SK-N-SH treated with all-trans-retinoic acid at 6 μM for 48 hours (cell line): ENCODE results near the gene CDX2.

ENCODE experiments used
- ARNTL ChIP-seq: fragments of 450-650 bp; formaldehyde crosslinking; IDR thresholded peaks from 2 replicates; pipeline ENCODE4 v1.5.0; 2020; ENCODE audit warnings: low read depth, mild to moderate bottlenecking, moderate library complexity, borderline replicate concordance
- BACH2 ChIP-seq: fragments of 250-450 bp; sonication (Bioruptor Pico); IDR thresholded peaks from 2 replicates; pipeline ENCODE4 v1.9.0; 2021; ENCODE audit warnings: mild to moderate bottlenecking, borderline replicate concordance
- ESRRG ChIP-seq: fragments of 250-450 bp; sonication (Bioruptor Pico); IDR thresholded peaks from 2 replicates; pipeline ENCODE4 v1.6.1; 2021; ENCODE audit warnings: mild to moderate bottlenecking
- GLIS3 ChIP-seq: fragments of 250-450 bp; sonication (Bioruptor Pico); IDR thresholded peaks from 2 replicates; pipeline ENCODE4 v1.5.0; 2020; ENCODE audit warnings: mild to moderate bottlenecking, moderate library complexity
- ISL1 ChIP-seq: fragments of 250-450 bp; sonication (Bioruptor Pico); IDR thresholded peaks from 2 replicates; pipeline ENCODE4 v2.1.2; 2022; ENCODE audit warnings: mild to moderate bottlenecking, moderate library complexity
- PATZ1 ChIP-seq: fragments of 250-450 bp; sonication (Bioruptor Pico); IDR thresholded peaks from 2 replicates; pipeline ENCODE4 v1.8.0; 2020; ENCODE audit warnings: mild to moderate bottlenecking, moderate library complexity, borderline replicate concordance
- RARB ChIP-seq: fragments of 250-450 bp; sonication (Bioruptor Pico); IDR thresholded peaks from 2 replicates; pipeline ENCODE4 v1.8.0; 2021; ENCODE audit warnings: mild to moderate bottlenecking, moderate library complexity
- TOX ChIP-seq: fragments of 250-450 bp; sonication (Bioruptor Pico); IDR thresholded peaks from 2 replicates; pipeline ENCODE4 v1.8.0; 2021; ENCODE audit warnings: mild to moderate bottlenecking, moderate library complexity, borderline replicate concordance
- ZC3H10 ChIP-seq: fragments of 250-450 bp; sonication (Bioruptor Pico); IDR thresholded peaks from 2 replicates; pipeline ENCODE4 v1.5.1; 2021; ENCODE audit warnings: mild to moderate bottlenecking, moderate library complexity
- ZFP3 ChIP-seq: fragments of 250-450 bp; sonication (Bioruptor Pico); IDR thresholded peaks from 2 replicates; pipeline ENCODE4 v1.5.0; 2020; ENCODE audit warnings: mild to moderate bottlenecking, moderate library complexity

GRCh38 chr13:27921961-27922882, 46.9 kb downstream of the CDX2 start:
- TF ChIP-seq PATZ1 (CRISPR knock-in tag) (no peak), ESRRG (CRISPR knock-in tag) (no peak), ZFP3 (CRISPR knock-in tag) (no peak), TOX (CRISPR knock-in tag) (no peak), GLIS3 (CRISPR knock-in tag) (no peak), ISL1 (no peak), ZC3H10 (CRISPR knock-in tag) (no peak), RARB (no peak), BACH2 (no peak), ARNTL (CRISPR knock-in tag) (no peak)
